Measurements from ENCODE around the gene TMEM187. TPM values are rescaled to one million over a fixed set of nuclear protein-coding genes. Genes with fewer than 3 reads are reported as not detected.

TMEM187 gene
- total and polyA plus RNA-seq, 2 donors (not counting 3 experiments of a cell fraction or from before 2014, with no cell fraction given), result 2.6 to 15.7 TPM

GRCh38 chrX:153981771-153982533 lies 9.4 kb downstream of the TMEM187 start:
- TF ChIP-seq FOS (IDR thresholded peaks at IDR 0.05; ENCODE audit: borderline replicate concordance, insufficient read depth, low read length), result no peak
- no peak for TF ChIP-seq MYC (IDR thresholded peaks at IDR 0.05; ENCODE audit: low read depth, low read length)
- TF ChIP-seq POLR2AphosphoS5 (IDR thresholded peaks at IDR 0.05; ENCODE audit: insufficient read depth, low read depth, low read length), result no peak
- no peak for TF ChIP-seq JUN (IDR thresholded peaks at IDR 0.05; ENCODE audit: borderline replicate concordance, insufficient read depth, insufficient read length, low read depth)
- no peak for TF ChIP-seq EZH2 (IDR thresholded peaks at IDR 0.05; ENCODE audit: borderline replicate concordance, low read depth, low read length, severe bottlenecking)
- no peak for TF ChIP-seq GATA2 (IDR thresholded peaks at IDR 0.05; ENCODE audit: insufficient read depth, insufficient read length, low read depth, low read length)
- TF ChIP-seq MAX (IDR thresholded peaks at IDR 0.05; ENCODE audit: insufficient read depth, insufficient read length), result no peak
- no peak for TF ChIP-seq CTCF (IDR thresholded peaks at IDR 0.05; ENCODE audit: extremely low read depth in 1 of 2, insufficient read depth in 1 of 2, low read depth in 1 of 2, low read length in 2 of 2)
- no peak for TF ChIP-seq POLR2A (IDR thresholded peaks at IDR 0.05; ENCODE audit: low read depth, low read length)
- Histone ChIP-seq H3K27ac (ENCODE audit: insufficient read depth, low read depth, low read length) (no peak overlapping the region), H3K36me3 (ENCODE audit: control insufficient read depth in 2 of 2, extremely low read depth in 1 of 2, insufficient read depth in 2 of 2, low read length in 2 of 2) (no peaks in the 10 kb centered on the region), H3K4me3 (replicated peaks in 1 of 3; ENCODE audit: insufficient read depth in 1 of 3, low read depth in 1 of 3, low read length in 3 of 3) (no peak overlapping the region), H3K9ac (replicated peaks; ENCODE audit: extremely low read depth, insufficient read depth, low read length) (no peak overlapping the region), H3K4me1 (ENCODE audit: control insufficient read depth, extremely low read depth, insufficient read depth, low read length) (peaks cover 10% of the 10 kb centered on the region), H3K4me2 (ENCODE audit: insufficient read depth, low read length) (no peak overlapping the region), H3K9me3 (replicated peaks; ENCODE audit: control insufficient read depth, insufficient read depth, low read length) (no peaks in the 10 kb centered on the region), H2AFZ (ENCODE audit: low read depth, low read length) (no peak overlapping the region), H3K9me1 (replicated peaks; ENCODE audit: control insufficient read depth, extremely low read depth, insufficient read depth, low read length) (no peaks in the 10 kb centered on the region), H3K27me3 (ENCODE audit: control insufficient read depth in 2 of 2, insufficient read depth in 2 of 2, low read length in 2 of 2) (no peaks in the 10 kb centered on the region), H3K79me2 (ENCODE audit: control insufficient read depth, insufficient read depth, low read length) (no peaks in the 10 kb centered on the region), H4K20me1 (replicated peaks; ENCODE audit: control insufficient read depth, extremely low read depth, insufficient read depth, low read length) (no peaks in the 10 kb centered on the region)
- no peak for FAIRE-seq
- dilution Hi-C loops (cut with MboI; ENCODE audit: extremely low pct_ligation_motif_present, low sequenced_read_pairs) (no loop called here), intact Hi-C loops (cut with micrococcal nuclease) (no loop called here)
- DNase-seq (ENCODE audit: low read depth, low spot score), result no peak
- CTCF ChIA-PET, result no interaction called here
- POLR2A ChIA-PET, result no interaction called here
- BruUV-seq (replicated peaks), result no TSS peak

Data from endothelial cell of umbilical vein (primary cell).